H9 (cell line): ENCODE measurements around the gene MIPEP. TPM values are rescaled to one million over a fixed set of nuclear protein-coding genes. Genes with fewer than 3 reads are reported as not detected.

Experiments
- DNase-seq: peaks from one replicate; pipeline ENCODE4 v3.0.0-alpha.2; 2017
- H2AFZ ChIP-seq: one replicate; pipeline ENCODE4 v1.6.1; 2013; ENCODE audit warnings: mild to moderate bottlenecking, low read length, control low read depth, moderate library complexity
- H2AK5ac ChIP-seq: 2 replicates; pipeline ENCODE4 v1.6.1; 2013; ENCODE audit warnings: low read length, control low read depth, mixed read lengths; ENCODE audit not compliant: insufficient read length
- H2BK120ac ChIP-seq: one replicate; pipeline ENCODE4 v1.6.1; 2013; ENCODE audit warnings: low read depth, mild to moderate bottlenecking, low read length, control low read depth, inconsistent platforms; ENCODE audit not compliant: poor library complexity, severe bottlenecking
- H2BK12ac ChIP-seq: 2 replicates; pipeline ENCODE4 v1.6.1; 2013; ENCODE audit warnings: low read length, control low read depth, mixed read lengths, low read depth; ENCODE audit not compliant: insufficient read length
- H2BK15ac ChIP-seq: 2 replicates; pipeline ENCODE4 v1.6.1; 2013; ENCODE audit warnings: low read depth, low read length, control low read depth
- H2BK20ac ChIP-seq: one replicate; pipeline ENCODE4 v1.6.1; 2013; ENCODE audit warnings: low read depth, mild to moderate bottlenecking, low read length, control low read depth, inconsistent platforms; ENCODE audit not compliant: poor library complexity, severe bottlenecking
- H2BK5ac ChIP-seq: 2 replicates; pipeline ENCODE4 v1.6.1; 2013; ENCODE audit warnings: low read length, control low read depth, mixed read lengths; ENCODE audit not compliant: insufficient read length
- H3K14ac ChIP-seq: 2 replicates; pipeline ENCODE4 v1.6.1; 2013; ENCODE audit warnings: low read length, control low read depth; ENCODE audit not compliant: insufficient read depth
- H3K18ac ChIP-seq: 2 replicates; pipeline ENCODE4 v1.6.1; 2013; ENCODE audit warnings: low read depth, mild to moderate bottlenecking, mixed read lengths, low read length, control low read depth; ENCODE audit not compliant: insufficient read length
- H3K23ac ChIP-seq: 2 replicates; pipeline ENCODE4 v1.6.1; 2013; ENCODE audit warnings: low read length, control low read depth, mixed read lengths, low read depth; ENCODE audit not compliant: insufficient read length
- H3K23me2 ChIP-seq: 2 replicates; pipeline ENCODE4 v1.6.1; 2013; ENCODE audit warnings: low read depth, mild to moderate bottlenecking, mixed read lengths, low read length, control low read depth; ENCODE audit not compliant: insufficient read length, poor library complexity, severe bottlenecking
- H3K27ac ChIP-seq: 2 replicates; pipeline ENCODE4 v1.5.1; 2013; ENCODE audit warnings: low read length, control low read depth, mixed read lengths, low read depth; ENCODE audit not compliant: insufficient read length
- H3K27me3 ChIP-seq: 2 replicates; pipeline ENCODE4 v1.6.1; 2013; ENCODE audit warnings: low read length, control low read depth, inconsistent platforms; ENCODE audit not compliant: insufficient read depth
- H3K4ac ChIP-seq: 2 replicates; pipeline ENCODE4 v1.6.1; 2013; ENCODE audit warnings: low read depth, mild to moderate bottlenecking, control low read depth, inconsistent platforms, low read length, moderate library complexity
- H3K4me1 ChIP-seq: 2 replicates; pipeline ENCODE4 v1.6.1; 2013; ENCODE audit warnings: low read length, control low read depth, inconsistent platforms; ENCODE audit not compliant: insufficient read depth
- H3K4me2 ChIP-seq: 2 replicates; pipeline ENCODE4 v1.6.1; 2013; ENCODE audit warnings: low read length, control low read depth, mixed read lengths; ENCODE audit not compliant: insufficient read length, insufficient read depth
- H3K56ac ChIP-seq: 2 replicates; pipeline ENCODE4 v1.6.1; 2013; ENCODE audit warnings: low read depth, mild to moderate bottlenecking, mixed read lengths, low read length, control low read depth; ENCODE audit not compliant: insufficient read length
- H3K79me1 ChIP-seq: 2 replicates; pipeline ENCODE4 v1.6.1; 2013; ENCODE audit warnings: low read depth, mild to moderate bottlenecking, moderate library complexity, low read length, control low read depth, inconsistent platforms; ENCODE audit not compliant: insufficient read depth, poor library complexity, severe bottlenecking
- H3K79me2 ChIP-seq: 2 replicates; pipeline ENCODE4 v1.6.1; 2013; ENCODE audit warnings: low read length, control low read depth, inconsistent platforms; ENCODE audit not compliant: insufficient read depth
- H3K9ac ChIP-seq: 2 replicates; pipeline ENCODE4 v1.6.1; 2013; ENCODE audit warnings: low read length, control low read depth, mixed read lengths; ENCODE audit not compliant: insufficient read length; ENCODE audit errors: extremely low read depth
- H3K9me3 ChIP-seq: one replicate; pipeline ENCODE4 v1.6.1; 2013; ENCODE audit warnings: low read depth, low read length, inconsistent platforms; ENCODE audit not compliant: control insufficient read depth
- H3T11ph ChIP-seq: one replicate; pipeline ENCODE4 v1.6.1; 2013; ENCODE audit warnings: mild to moderate bottlenecking, low read length, control low read depth, inconsistent platforms
- H4K20me1 ChIP-seq: one replicate; pipeline ENCODE4 v1.6.1; 2013; ENCODE audit not compliant: control insufficient read depth, insufficient read length, insufficient read depth
- H4K5ac ChIP-seq: 2 replicates; pipeline ENCODE4 v1.6.1; 2013; ENCODE audit warnings: low read depth, mild to moderate bottlenecking, mixed read lengths, low read length, control low read depth; ENCODE audit not compliant: insufficient read length
- H4K8ac ChIP-seq: replicated peaks from 2 replicates; pipeline ENCODE4 v1.6.1; 2013; ENCODE audit warnings: low read length, control low read depth, mixed read lengths, low read depth; ENCODE audit not compliant: insufficient read length
- H4K91ac ChIP-seq: 2 replicates; pipeline ENCODE4 v1.6.1; 2013; ENCODE audit warnings: low read depth, mild to moderate bottlenecking, moderate library complexity, mixed read lengths, low read length, control low read depth; ENCODE audit not compliant: insufficient read length
- H3K27ac Mint-ChIP-seq, 3 experiments: 2 replicates in 2 of 3; 3 replicates in 1 of 3; pipeline ENCODE4 v1.8.0; 2020 to 2021; ENCODE audit warnings: mixed read lengths in 3 of 3, mild to moderate bottlenecking in 1 of 3, moderate library complexity in 1 of 3
- H3K27me3 Mint-ChIP-seq: 2 replicates; pipeline ENCODE4 v1.8.0; 2021; ENCODE audit warnings: low read depth, mild to moderate bottlenecking, moderate library complexity, mixed read lengths
- H3K36me3 Mint-ChIP-seq, 3 experiments: 2 replicates in 2 of 3; 3 replicates in 1 of 3; pipeline ENCODE4 v1.8.0; 2020 to 2021; ENCODE audit warnings: low read depth in 3 of 3, mixed read lengths in 3 of 3; ENCODE audit not compliant: insufficient read depth in 1 of 3
- H3K4me1 Mint-ChIP-seq, 2 experiments: 2 replicates each; pipeline ENCODE4 v1.8.0; 2020; ENCODE audit warnings: mixed read lengths in 2 of 2
- H3K4me3 Mint-ChIP-seq, 2 experiments: 2 replicates in 1 of 2; 3 replicates in 1 of 2; pipeline ENCODE4 v1.8.0; 2020 to 2021; ENCODE audit warnings: mild to moderate bottlenecking in 2 of 2, mixed read lengths in 2 of 2, moderate library complexity in 1 of 2
- H3K9me3 Mint-ChIP-seq, 2 experiments: 2 replicates in 1 of 2; 3 replicates in 1 of 2; pipeline ENCODE4 v1.8.0; 2020; ENCODE audit warnings: mild to moderate bottlenecking in 2 of 2, mixed read lengths in 2 of 2, moderate library complexity in 1 of 2
- WGBS: extraction: QIAGEN DNeasy Blood & Tissue Kit; methylation state at CpG from one replicate; pipeline ENCODE4 v1.1.7; 2013; ENCODE audit warnings: missing lambda C conversion rate, low lambda C conversion rate, mixed read lengths; ENCODE audit not compliant: insufficient read length; ENCODE audit errors: extremely low coverage; 5-methylcytosine and 5-hydroxymethylcytosine counted together
- total RNA-seq: library from RNA; stranded (reverse); gene quantifications from 2 replicates; pipeline ENCODE4 v1.2.1, GENCODE V29; 2021
- TF ChIP-seq, protein P1 (sequence below): fragments of 200-600 bp; sonication (generic); conservative IDR thresholded peaks from 3 replicates; pipeline ENCODE4 v1.8.0; 2021; ENCODE audit warnings: antibody characterized with exemption, mild to moderate bottlenecking

The MIPEP gene
- total RNA-seq, 1 experiment from 2014 or later = 18.5 TPM

GRCh38 chr13:23797276-23797903 lies 91.8 kb downstream of the MIPEP start:
- Histone ChIP-seq H3T11ph (no peak overlapping the region), H2BK5ac (no peak overlapping the region), H3K56ac (no peak overlapping the region), H3K18ac (no peak overlapping the region), H2BK15ac (no peak overlapping the region), H4K91ac (no peak overlapping the region), H3K23ac (no peak overlapping the region), H4K8ac (no peak overlapping the region), H2BK120ac (no peak overlapping the region), H3K27me3 (no peaks in the 10 kb centered on the region), H3K9me3 (no peaks in the 10 kb centered on the region), H3K14ac (no peak overlapping the region), H3K79me2 (no peaks in the 10 kb centered on the region), H3K4ac (no peak overlapping the region), H3K23me2 (no peaks in the 10 kb centered on the region), H2BK20ac (no peak overlapping the region), H3K27ac (no peak overlapping the region), H3K4me2 (no peak overlapping the region), H2BK12ac (no peak overlapping the region), H3K4me1 (no peaks in the 10 kb centered on the region), H4K20me1 (no peaks in the 10 kb centered on the region), H4K5ac (no peak overlapping the region), H2AK5ac (no peak overlapping the region), H3K79me1 (no peaks in the 10 kb centered on the region), H3K9ac (no peak overlapping the region), H2AFZ (no peak overlapping the region)
- no CpG with 5 or more reads among the region's 5 CpGs for WGBS
- no peak for DNase-seq
- Mint-ChIP-seq H3K4me1 (peaks cover 13 to 14% of the 10 kb centered on the region in 2 experiments), H3K36me3 (peaks cover 21 to 36% (median 25%) of the 10 kb centered on the region in 3 experiments), H3K4me3 (no peak overlapping the region), H3K27ac (no peak overlapping the region; a peak in 1 of 7 replicates), H3K27me3 (no peaks in the 10 kb centered on the region), H3K9me3 (peaks cover 16% of the 10 kb centered on the region in 2 experiments)
- TF ChIP-seq, protein P1, sequence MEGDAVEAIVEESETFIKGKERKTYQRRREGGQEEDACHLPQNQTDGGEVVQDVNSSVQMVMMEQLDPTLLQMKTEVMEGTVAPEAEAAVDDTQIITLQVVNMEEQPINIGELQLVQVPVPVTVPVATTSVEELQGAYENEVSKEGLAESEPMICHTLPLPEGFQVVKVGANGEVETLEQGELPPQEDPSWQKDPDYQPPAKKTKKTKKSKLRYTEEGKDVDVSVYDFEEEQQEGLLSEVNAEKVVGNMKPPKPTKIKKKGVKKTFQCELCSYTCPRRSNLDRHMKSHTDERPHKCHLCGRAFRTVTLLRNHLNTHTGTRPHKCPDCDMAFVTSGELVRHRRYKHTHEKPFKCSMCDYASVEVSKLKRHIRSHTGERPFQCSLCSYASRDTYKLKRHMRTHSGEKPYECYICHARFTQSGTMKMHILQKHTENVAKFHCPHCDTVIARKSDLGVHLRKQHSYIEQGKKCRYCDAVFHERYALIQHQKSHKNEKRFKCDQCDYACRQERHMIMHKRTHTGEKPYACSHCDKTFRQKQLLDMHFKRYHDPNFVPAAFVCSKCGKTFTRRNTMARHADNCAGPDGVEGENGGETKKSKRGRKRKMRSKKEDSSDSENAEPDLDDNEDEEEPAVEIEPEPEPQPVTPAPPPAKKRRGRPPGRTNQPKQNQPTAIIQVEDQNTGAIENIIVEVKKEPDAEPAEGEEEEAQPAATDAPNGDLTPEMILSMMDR = no peak
